ENCODE data around the gene PLA2G4E. TPM values are rescaled to one million over a fixed set of nuclear protein-coding genes. Genes with fewer than 3 reads are reported as not detected.

Gene PLA2G4E
- polyA plus RNA-seq, 1 donor (not counting 4 experiments of a cell fraction or from before 2014, with no cell fraction given) = 3.5 TPM

DNA sequence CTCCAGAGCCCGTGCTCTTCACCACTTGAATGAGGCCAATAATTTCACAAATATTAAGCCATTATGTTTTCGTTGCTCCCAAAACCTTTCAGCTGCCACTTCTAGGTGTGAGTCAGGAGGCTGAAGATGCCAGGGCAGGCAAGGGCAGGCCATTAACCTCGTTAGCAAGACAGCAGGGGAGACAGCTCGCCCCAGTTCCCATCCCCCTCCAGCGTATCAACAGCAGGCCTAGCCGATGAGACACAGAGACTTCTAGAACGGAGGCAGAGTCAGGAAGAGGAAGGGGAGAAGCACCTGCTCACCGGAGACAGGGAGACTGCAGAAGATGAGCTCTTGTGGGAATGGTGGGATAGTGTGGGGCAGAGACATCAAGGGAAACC lies 28.0 kb upstream of the PLA2G4E start:
- Histone ChIP-seq H3K9me1 (ENCODE audit: control insufficient read depth, extremely low read depth, insufficient read depth, low read length) (no peaks in the 10 kb centered on the region), H3K4me2 (ENCODE audit: control insufficient read depth, extremely low read depth, insufficient read depth, low read depth, low read length) (peak overlapping the region; percentile 71), H3K4me3 (ENCODE audit: control insufficient read depth in 2 of 3, extremely low read depth in 1 of 3, insufficient read depth in 2 of 3, low read depth in 1 of 3, low read length in 3 of 3) (peak overlapping the region in 2 of 3 experiments; percentile 8 to 29), H3K36me3 (ENCODE audit: control insufficient read depth in 2 of 2, extremely low read depth in 1 of 2, insufficient read depth in 2 of 2, low read length in 2 of 2) (no peaks in the 10 kb centered on the region), H3K9me3 (ENCODE audit: control insufficient read depth, low read depth, low read length) (no peaks in the 10 kb centered on the region), H3K27me3 (ENCODE audit: control insufficient read depth, extremely low read depth, insufficient read depth, low read length) (no peaks in the 10 kb centered on the region), H3K79me2 (ENCODE audit: control insufficient read depth, insufficient read depth, low read length) (no peaks in the 10 kb centered on the region), H2AFZ (ENCODE audit: control insufficient read depth, low read length) (peak overlapping the region; percentile 82), H3K27ac (ENCODE audit: control insufficient read depth, insufficient read depth, low read length) (peak overlapping the region; percentile 58), H3K9ac (ENCODE audit: control insufficient read depth, extremely low read depth, insufficient read depth, low read length) (peak overlapping the region; percentile 59), H4K20me1 (ENCODE audit: control insufficient read depth, extremely low read depth, insufficient read depth, low read length) (no peaks in the 10 kb centered on the region), H3K4me1 (ENCODE audit: control insufficient read depth, extremely low read depth, insufficient read depth, low read length) (peaks cover 17% of the 10 kb centered on the region)
- peak; percentile 65 for FAIRE-seq
- TF ChIP-seq, protein P1, sequence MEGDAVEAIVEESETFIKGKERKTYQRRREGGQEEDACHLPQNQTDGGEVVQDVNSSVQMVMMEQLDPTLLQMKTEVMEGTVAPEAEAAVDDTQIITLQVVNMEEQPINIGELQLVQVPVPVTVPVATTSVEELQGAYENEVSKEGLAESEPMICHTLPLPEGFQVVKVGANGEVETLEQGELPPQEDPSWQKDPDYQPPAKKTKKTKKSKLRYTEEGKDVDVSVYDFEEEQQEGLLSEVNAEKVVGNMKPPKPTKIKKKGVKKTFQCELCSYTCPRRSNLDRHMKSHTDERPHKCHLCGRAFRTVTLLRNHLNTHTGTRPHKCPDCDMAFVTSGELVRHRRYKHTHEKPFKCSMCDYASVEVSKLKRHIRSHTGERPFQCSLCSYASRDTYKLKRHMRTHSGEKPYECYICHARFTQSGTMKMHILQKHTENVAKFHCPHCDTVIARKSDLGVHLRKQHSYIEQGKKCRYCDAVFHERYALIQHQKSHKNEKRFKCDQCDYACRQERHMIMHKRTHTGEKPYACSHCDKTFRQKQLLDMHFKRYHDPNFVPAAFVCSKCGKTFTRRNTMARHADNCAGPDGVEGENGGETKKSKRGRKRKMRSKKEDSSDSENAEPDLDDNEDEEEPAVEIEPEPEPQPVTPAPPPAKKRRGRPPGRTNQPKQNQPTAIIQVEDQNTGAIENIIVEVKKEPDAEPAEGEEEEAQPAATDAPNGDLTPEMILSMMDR (optimal IDR thresholded peaks at IDR 0.05 in 1 of 3, IDR thresholded peaks at IDR 0.05 in 1 of 3, conservative IDR thresholded peaks at IDR 0.05 in 1 of 3; ENCODE audit: extremely low read depth in 1 of 3, insufficient read depth in 2 of 3, low read length in 3 of 3) = no peak
- no peak for TF ChIP-seq EZH2 (IDR thresholded peaks at IDR 0.05; ENCODE audit: low read length)
- peak; percentile 52 for DNase-seq (ENCODE audit: low read depth, low spot score)
- dilution Hi-C loops (cut with MboI; ENCODE audit: extremely low pct_ligation_motif_present, low sequenced_read_pairs) = no loop called here

DNA sequence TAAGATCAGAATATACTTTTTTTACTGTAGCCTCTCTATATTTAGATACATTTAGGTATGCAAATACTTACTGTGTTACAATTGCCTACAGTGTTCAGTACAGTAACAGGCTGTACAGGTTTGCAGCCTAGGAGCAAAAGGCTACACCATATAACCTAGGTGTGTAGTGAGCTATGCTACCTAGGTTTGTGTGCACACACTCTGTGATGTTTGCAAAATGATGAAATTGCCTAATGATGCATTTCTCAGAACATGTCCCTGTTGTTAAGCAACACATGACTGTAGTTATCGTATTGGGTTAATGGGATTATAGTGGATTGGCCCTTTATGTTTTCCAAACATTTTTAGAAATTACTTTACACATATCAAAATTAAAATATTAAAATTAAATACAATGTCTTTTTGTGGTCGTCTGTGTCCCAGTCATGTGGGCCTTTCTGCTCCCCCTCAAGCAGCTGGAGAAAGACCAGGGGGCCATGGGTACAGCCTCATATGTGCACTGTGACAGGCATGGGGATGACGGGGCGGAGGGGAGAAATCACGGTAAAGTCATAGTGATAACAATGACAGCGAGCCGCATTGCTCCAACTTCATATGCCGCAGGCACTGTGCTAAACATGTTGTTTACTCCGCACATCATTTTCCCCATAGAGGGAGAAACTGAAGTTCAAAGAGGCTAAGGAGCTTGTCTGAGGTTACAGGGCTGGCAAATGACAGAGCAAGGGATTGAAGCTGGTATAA lies 27.4 kb upstream of the PLA2G4E start:
- Histone ChIP-seq H3K9me3 (ENCODE audit: control insufficient read depth, low read depth, low read length) (no peaks in the 10 kb centered on the region), H3K9ac (ENCODE audit: control insufficient read depth, extremely low read depth, insufficient read depth, low read length) (peak overlapping the region; percentile 59), H3K4me3 (ENCODE audit: control insufficient read depth in 2 of 3, extremely low read depth in 1 of 3, insufficient read depth in 2 of 3, low read depth in 1 of 3, low read length in 3 of 3) (peak overlapping the region in 2 of 3 experiments; percentile 8 to 29), H3K4me2 (ENCODE audit: control insufficient read depth, extremely low read depth, insufficient read depth, low read depth, low read length) (peak overlapping the region; percentile 71), H3K4me1 (ENCODE audit: control insufficient read depth, extremely low read depth, insufficient read depth, low read length) (peaks cover 17% of the 10 kb centered on the region), H3K27me3 (ENCODE audit: control insufficient read depth, extremely low read depth, insufficient read depth, low read length) (no peaks in the 10 kb centered on the region), H3K27ac (ENCODE audit: control insufficient read depth, insufficient read depth, low read length) (peak overlapping the region; percentile 58), H2AFZ (ENCODE audit: control insufficient read depth, low read length) (peak overlapping the region; percentile 82), H3K79me2 (ENCODE audit: control insufficient read depth, insufficient read depth, low read length) (no peaks in the 10 kb centered on the region), H3K36me3 (ENCODE audit: control insufficient read depth in 2 of 2, extremely low read depth in 1 of 2, insufficient read depth in 2 of 2, low read length in 2 of 2) (no peaks in the 10 kb centered on the region), H4K20me1 (ENCODE audit: control insufficient read depth, extremely low read depth, insufficient read depth, low read length) (no peaks in the 10 kb centered on the region), H3K9me1 (ENCODE audit: control insufficient read depth, extremely low read depth, insufficient read depth, low read length) (no peaks in the 10 kb centered on the region)
- dilution Hi-C loops (cut with MboI; ENCODE audit: extremely low pct_ligation_motif_present, low sequenced_read_pairs) = no loop called here
- DNase-seq (ENCODE audit: low read depth, low spot score) = no peak
- TF ChIP-seq, protein P1 (optimal IDR thresholded peaks at IDR 0.05 in 1 of 3, IDR thresholded peaks at IDR 0.05 in 1 of 3, conservative IDR thresholded peaks at IDR 0.05 in 1 of 3; ENCODE audit: extremely low read depth in 1 of 3, insufficient read depth in 2 of 3, low read length in 3 of 3) = no peak
- TF ChIP-seq EZH2 (IDR thresholded peaks at IDR 0.05; ENCODE audit: low read length) = no peak
- FAIRE-seq = no peak

All from keratinocyte (primary cell).